HG02973 (cell line): ENCODE measurements around the gene VSTM2A.

ENCODE experiments used
- ATAC-seq: cut with Tn5 transposase; IDR thresholded peaks from one replicate; pipeline ENCODE4 v1.9.1; 2021; ENCODE audit warnings: moderate library complexity; ENCODE audit not compliant: unreplicated experiment

VSTM2A gene

DNA sequence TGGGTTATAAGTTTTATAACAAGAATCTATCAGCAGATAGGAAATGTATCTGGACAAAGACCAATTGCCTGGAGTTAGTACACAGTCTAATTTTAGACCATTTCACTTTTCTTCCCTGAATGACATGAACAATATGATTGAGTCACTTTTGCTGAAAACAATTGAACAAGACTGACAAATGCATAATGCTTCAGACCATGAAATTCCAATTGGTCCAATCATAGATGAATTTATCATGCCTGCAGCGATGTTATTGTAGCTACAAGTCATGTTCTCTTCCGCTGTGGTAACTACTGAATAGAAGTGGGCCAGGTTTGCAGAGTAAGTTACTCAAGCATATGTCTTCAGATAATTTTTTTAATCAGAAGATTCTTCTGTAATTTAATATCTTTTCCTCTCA, 73.4 kb downstream of the VSTM2A start:
- no peak for ATAC-seq
